DND-41 (cell line): Measurements from ENCODE around the gene IDUA.

Source experiments
- ATAC-seq: fragments of 200-7000 bp; cut with Tn5 transposase; 3 replicates; pipeline ENCODE4 v1.9.1; 2021; ENCODE audit warnings: low read depth; ENCODE audit not compliant: insufficient read depth
- DNase-seq: peaks from one replicate; pipeline ENCODE4 v3.0.0-alpha.2; 2020
- H2AFZ ChIP-seq: 2 replicates; pipeline ENCODE4 v1.6.0; 2012; ENCODE audit warnings: low read depth, low read length
- H3K27ac ChIP-seq: 2 replicates; pipeline ENCODE4 v1.5.1; 2012; ENCODE audit warnings: low read length, inconsistent platforms
- H3K27me3 ChIP-seq: fragments of 200-600 bp; sonication (generic); 2 replicates; pipeline ENCODE4 v1.6.0; 2012; ENCODE audit warnings: low read length, mild to moderate bottlenecking, inconsistent platforms; ENCODE audit not compliant: insufficient read depth, poor library complexity
- H3K36me3 ChIP-seq: 2 replicates; pipeline ENCODE4 v1.5.1; 2012; ENCODE audit warnings: low read length, inconsistent platforms; ENCODE audit not compliant: insufficient read depth
- H3K4me1 ChIP-seq: 2 replicates; pipeline ENCODE4 v1.5.1; 2012; ENCODE audit warnings: mild to moderate bottlenecking, low read length; ENCODE audit not compliant: insufficient read depth
- H3K4me2 ChIP-seq: 2 replicates; pipeline ENCODE4 v1.6.0; 2012; ENCODE audit warnings: mild to moderate bottlenecking, moderate library complexity, low read length, inconsistent platforms; ENCODE audit not compliant: insufficient read depth
- H3K4me3 ChIP-seq, 2 experiments: fragments of 200-600 bp in 1 of 2; shearing (Covaris generic) in 1 of 2; 2 replicates each; pipeline ENCODE4 v1.5.1; 2012 to 2016; ENCODE audit warnings: inconsistent platforms in 2 of 2, low read length in 2 of 2, mild to moderate bottlenecking in 2 of 2, low read depth in 1 of 2, moderate library complexity in 1 of 2
- H3K79me2 ChIP-seq: 2 replicates; pipeline ENCODE4 v1.6.0; 2012; ENCODE audit warnings: low read length, inconsistent platforms; ENCODE audit not compliant: insufficient read depth
- H3K9ac ChIP-seq: 2 replicates; pipeline ENCODE4 v1.6.0; 2012; ENCODE audit warnings: low read depth, mild to moderate bottlenecking, inconsistent platforms, low read length, moderate library complexity
- H3K9me3 ChIP-seq: 2 replicates; pipeline ENCODE4 v1.5.1; 2012; ENCODE audit warnings: low read length, moderate library complexity, mild to moderate bottlenecking, inconsistent platforms; ENCODE audit not compliant: insufficient read depth, severe bottlenecking
- H4K20me1 ChIP-seq: 2 replicates; pipeline ENCODE4 v1.6.0; 2012; ENCODE audit warnings: low read length; ENCODE audit not compliant: insufficient read depth
- EZH2 ChIP-seq: IDR thresholded peaks from 3 replicates; pipeline ENCODE4 v1.6.1; 2012; ENCODE audit warnings: borderline replicate concordance, low read depth, mild to moderate bottlenecking, moderate library complexity, low read length, inconsistent platforms; ENCODE audit not compliant: severe bottlenecking
- TF ChIP-seq, protein P1 (sequence below): IDR thresholded peaks from 2 replicates; pipeline ENCODE4 v1.5.1; 2012; ENCODE audit warnings: borderline replicate concordance, low read length, moderate library complexity, mild to moderate bottlenecking; ENCODE audit not compliant: poor library complexity, severe bottlenecking; ENCODE audit errors: extremely low read depth

The IDUA gene

GRCh38 chr4:948936-949300 lies 37.9 kb upstream of the IDUA start:
- no peak overlapping the region for H3K9ac ChIP-seq
- H3K4me3 ChIP-seq = no peak overlapping the region
- H4K20me1 ChIP-seq = peaks cover 9% of the 10 kb centered on the region
- H3K4me2 ChIP-seq = no peak overlapping the region
- no peak for ATAC-seq
- H3K79me2 ChIP-seq = peaks cover 3% of the 10 kb centered on the region; the same call in 1 of the 2 replicates
- H3K4me1 ChIP-seq = no peaks in the 10 kb centered on the region
- no peak for DNase-seq
- H3K9me3 ChIP-seq = no peaks in the 10 kb centered on the region
- TF ChIP-seq EZH2 = no peak
- TF ChIP-seq, protein P1, sequence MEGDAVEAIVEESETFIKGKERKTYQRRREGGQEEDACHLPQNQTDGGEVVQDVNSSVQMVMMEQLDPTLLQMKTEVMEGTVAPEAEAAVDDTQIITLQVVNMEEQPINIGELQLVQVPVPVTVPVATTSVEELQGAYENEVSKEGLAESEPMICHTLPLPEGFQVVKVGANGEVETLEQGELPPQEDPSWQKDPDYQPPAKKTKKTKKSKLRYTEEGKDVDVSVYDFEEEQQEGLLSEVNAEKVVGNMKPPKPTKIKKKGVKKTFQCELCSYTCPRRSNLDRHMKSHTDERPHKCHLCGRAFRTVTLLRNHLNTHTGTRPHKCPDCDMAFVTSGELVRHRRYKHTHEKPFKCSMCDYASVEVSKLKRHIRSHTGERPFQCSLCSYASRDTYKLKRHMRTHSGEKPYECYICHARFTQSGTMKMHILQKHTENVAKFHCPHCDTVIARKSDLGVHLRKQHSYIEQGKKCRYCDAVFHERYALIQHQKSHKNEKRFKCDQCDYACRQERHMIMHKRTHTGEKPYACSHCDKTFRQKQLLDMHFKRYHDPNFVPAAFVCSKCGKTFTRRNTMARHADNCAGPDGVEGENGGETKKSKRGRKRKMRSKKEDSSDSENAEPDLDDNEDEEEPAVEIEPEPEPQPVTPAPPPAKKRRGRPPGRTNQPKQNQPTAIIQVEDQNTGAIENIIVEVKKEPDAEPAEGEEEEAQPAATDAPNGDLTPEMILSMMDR = no peak
- H3K36me3 ChIP-seq = peaks cover 16% of the 10 kb centered on the region; the same call in 1 of the 2 replicates
- no peak overlapping the region for H3K27ac ChIP-seq
- no peak overlapping the region for H2AFZ ChIP-seq
- no peaks in the 10 kb centered on the region for H3K27me3 ChIP-seq

- Histone ChIP-seq H3K9ac (no peak overlapping the region), H3K4me1 (no peaks in the 10 kb centered on the region), H3K36me3 (peaks cover 22% of the 10 kb centered on the region; the same call in 1 of the 2 replicates), H3K9me3 (no peaks in the 10 kb centered on the region), H3K4me2 (no peak overlapping the region), H3K27ac (no peak overlapping the region), H4K20me1 (peaks cover 9% of the 10 kb centered on the region), H3K4me3 (no peak overlapping the region), H3K27me3 (no peaks in the 10 kb centered on the region), H2AFZ (no peak overlapping the region), H3K79me2 (peaks cover 3% of the 10 kb centered on the region; the same call in 1 of the 2 replicates)
- DNase-seq (no peak), ATAC-seq (no peak)
- TF ChIP-seq, protein P1 = no peak
- TF ChIP-seq EZH2 = no peak
Observed at GRCh38 chr4:949656-950055, 37.2 kb upstream of the IDUA start.

GRCh38 chr4:950136-951020 lies 36.5 kb upstream of the IDUA start:
- H4K20me1 ChIP-seq = peaks cover 9% of the 10 kb centered on the region
- H3K27me3 ChIP-seq = no peaks in the 10 kb centered on the region
- no peak overlapping the region for H2AFZ ChIP-seq
- no peaks in the 10 kb centered on the region for H3K4me1 ChIP-seq
- TF ChIP-seq, protein P1 = no peak
- TF ChIP-seq EZH2 = no peak
- DNase-seq (no peak), ATAC-seq (no peak)
- H3K36me3 ChIP-seq = peaks cover 28% of the 10 kb centered on the region; the same call in 1 of the 2 replicates
- no peak overlapping the region for H3K9ac ChIP-seq
- no peak overlapping the region for H3K4me3 ChIP-seq
- no peak overlapping the region for H3K27ac ChIP-seq
- H3K9me3 ChIP-seq = no peaks in the 10 kb centered on the region
- H3K79me2 ChIP-seq = peaks cover 3% of the 10 kb centered on the region; the same call in 1 of the 2 replicates
- H3K4me2 ChIP-seq = no peak overlapping the region
